OCI-LY1 (cell line): ENCODE results near the gene CACNA1I.

Experiments used
- EZH2 ChIP-seq: fragments of 200-600 bp; sonication (generic), shearing (Covaris generic); IDR thresholded peaks from 2 replicates; pipeline ENCODE4 v1.8.0; 2017; ENCODE audit warnings: borderline replicate concordance, mixed run types, mild to moderate bottlenecking, antibody characterized with exemption, low read length, moderate library complexity, mixed read lengths
- TF ChIP-seq, protein P1 (sequence below): fragments of 200-600 bp; sonication (generic), shearing (Covaris generic); IDR thresholded peaks from 2 replicates; pipeline ENCODE4 v1.5.1; 2017; ENCODE audit warnings: mild to moderate bottlenecking, antibody characterized with exemption, low read length, moderate library complexity, mixed read lengths

DNA sequence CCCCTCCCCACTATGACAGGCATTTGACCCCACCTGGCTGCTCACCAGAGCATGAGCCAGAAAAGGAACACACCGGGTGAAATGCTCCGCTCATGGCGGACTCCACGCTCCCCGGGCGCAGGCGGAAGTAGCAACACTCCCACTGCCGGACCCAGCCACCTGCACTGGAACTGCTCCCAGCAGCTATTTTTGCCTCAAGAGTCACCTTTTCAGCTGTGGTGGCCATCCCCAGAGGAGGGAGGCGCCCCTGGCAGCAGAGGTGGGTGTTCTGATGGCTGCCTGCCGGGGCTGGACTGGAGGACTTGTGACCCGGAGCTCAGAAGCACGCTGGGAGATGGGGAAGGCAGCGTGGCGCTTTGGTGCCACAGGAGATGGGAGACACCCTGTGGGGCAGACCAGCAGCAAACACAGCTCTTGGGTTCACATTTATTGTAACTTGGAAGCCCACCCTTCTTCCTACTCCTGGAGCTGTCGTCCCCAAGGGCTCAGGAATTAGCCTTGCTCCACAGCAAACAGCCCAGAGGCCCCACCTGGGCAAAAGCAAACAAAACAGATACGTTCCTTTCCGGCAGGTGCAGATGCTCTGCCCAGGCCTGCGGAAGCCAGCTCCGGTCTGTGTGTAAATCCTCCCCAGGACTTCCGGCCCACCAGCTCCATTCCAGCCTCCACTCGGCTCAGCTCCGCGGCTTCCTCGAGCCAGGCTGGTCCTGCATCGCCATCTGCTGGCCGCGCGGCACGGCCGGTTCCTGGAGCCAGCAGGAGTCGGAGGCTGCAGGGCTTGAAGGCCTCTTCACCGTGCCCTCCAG, 41.7 kb upstream of the CACNA1I start:
- TF ChIP-seq EZH2, result no peak
- TF ChIP-seq, protein P1, sequence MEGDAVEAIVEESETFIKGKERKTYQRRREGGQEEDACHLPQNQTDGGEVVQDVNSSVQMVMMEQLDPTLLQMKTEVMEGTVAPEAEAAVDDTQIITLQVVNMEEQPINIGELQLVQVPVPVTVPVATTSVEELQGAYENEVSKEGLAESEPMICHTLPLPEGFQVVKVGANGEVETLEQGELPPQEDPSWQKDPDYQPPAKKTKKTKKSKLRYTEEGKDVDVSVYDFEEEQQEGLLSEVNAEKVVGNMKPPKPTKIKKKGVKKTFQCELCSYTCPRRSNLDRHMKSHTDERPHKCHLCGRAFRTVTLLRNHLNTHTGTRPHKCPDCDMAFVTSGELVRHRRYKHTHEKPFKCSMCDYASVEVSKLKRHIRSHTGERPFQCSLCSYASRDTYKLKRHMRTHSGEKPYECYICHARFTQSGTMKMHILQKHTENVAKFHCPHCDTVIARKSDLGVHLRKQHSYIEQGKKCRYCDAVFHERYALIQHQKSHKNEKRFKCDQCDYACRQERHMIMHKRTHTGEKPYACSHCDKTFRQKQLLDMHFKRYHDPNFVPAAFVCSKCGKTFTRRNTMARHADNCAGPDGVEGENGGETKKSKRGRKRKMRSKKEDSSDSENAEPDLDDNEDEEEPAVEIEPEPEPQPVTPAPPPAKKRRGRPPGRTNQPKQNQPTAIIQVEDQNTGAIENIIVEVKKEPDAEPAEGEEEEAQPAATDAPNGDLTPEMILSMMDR, result peak; percentile 98
